Lower leg skin (tissue), 3 donors: ENCODE measurements around the gene TNFSF8.

Experiments used
- POLR2A ChIP-seq, 2 donors: fragments of 450-650 bp; IDR thresholded peaks; one replicate each; pipeline ENCODE4 v1.6.1; 2016 to 2017; ENCODE audit warnings: antibody characterized with exemption in 2 of 2, mild to moderate bottlenecking in 1 of 2, moderate library complexity in 1 of 2
- TF ChIP-seq, protein P1 (sequence below), 3 donors: fragments of 450-650 bp; IDR thresholded peaks; one replicate each; pipeline ENCODE4 v1.5.1; 2016; ENCODE audit warnings: antibody characterized with exemption in 3 of 3, mild to moderate bottlenecking in 3 of 3, moderate library complexity in 2 of 3

DNA sequence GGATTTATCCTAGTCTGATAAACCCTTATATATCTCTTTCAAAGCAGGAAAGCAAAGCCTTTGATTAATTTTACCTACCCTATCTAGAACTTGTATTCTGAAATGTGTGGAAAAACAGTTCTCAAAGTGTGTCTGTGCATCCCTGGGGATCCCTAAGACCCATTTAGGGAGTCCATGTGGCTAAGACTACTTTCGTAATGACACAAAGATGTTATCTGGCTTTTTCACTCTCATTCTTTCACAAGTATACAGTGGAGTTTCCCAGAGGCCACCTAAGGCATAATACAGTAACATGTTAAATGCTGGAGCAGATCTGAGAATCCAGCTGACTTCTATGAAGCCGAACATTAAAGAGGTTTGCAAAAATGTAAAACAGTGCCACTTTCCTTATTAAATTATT is 70.2 kb downstream of the TNFSF8 start:
- TF ChIP-seq, protein P1, sequence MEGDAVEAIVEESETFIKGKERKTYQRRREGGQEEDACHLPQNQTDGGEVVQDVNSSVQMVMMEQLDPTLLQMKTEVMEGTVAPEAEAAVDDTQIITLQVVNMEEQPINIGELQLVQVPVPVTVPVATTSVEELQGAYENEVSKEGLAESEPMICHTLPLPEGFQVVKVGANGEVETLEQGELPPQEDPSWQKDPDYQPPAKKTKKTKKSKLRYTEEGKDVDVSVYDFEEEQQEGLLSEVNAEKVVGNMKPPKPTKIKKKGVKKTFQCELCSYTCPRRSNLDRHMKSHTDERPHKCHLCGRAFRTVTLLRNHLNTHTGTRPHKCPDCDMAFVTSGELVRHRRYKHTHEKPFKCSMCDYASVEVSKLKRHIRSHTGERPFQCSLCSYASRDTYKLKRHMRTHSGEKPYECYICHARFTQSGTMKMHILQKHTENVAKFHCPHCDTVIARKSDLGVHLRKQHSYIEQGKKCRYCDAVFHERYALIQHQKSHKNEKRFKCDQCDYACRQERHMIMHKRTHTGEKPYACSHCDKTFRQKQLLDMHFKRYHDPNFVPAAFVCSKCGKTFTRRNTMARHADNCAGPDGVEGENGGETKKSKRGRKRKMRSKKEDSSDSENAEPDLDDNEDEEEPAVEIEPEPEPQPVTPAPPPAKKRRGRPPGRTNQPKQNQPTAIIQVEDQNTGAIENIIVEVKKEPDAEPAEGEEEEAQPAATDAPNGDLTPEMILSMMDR (IDR thresholded peaks at IDR 0.05), result no peak
- no peak for TF ChIP-seq POLR2A (IDR thresholded peaks at IDR 0.05)
